ENCODE results near the gene CSNK2A3. TPM values are rescaled to one million over a fixed set of nuclear protein-coding genes. Genes with fewer than 3 reads are reported as not detected.

CSNK2A3 gene
- total and polyA plus RNA-seq, 7 donors = 0.33 to 5.5 (median 1.8) TPM; not detected in 2

- TF ChIP-seq POLR2AphosphoS5 (IDR thresholded peaks at IDR 0.05) (no peak), POLR2A (IDR thresholded peaks at IDR 0.05) (no peak), EP300 (IDR thresholded peaks at IDR 0.05) (no peak), CTCF (IDR thresholded peaks at IDR 0.05) (no peak)
- Histone ChIP-seq H3K4me1 (peaks cover 0 to 35% (median 19%) of the 10 kb centered on the region in 4 donors), H3K27me3 (no peaks in the 10 kb centered on the region), H3K27ac (peak overlapping the region in 1 of 4 donors; percentile 63), H3K36me3 (no peaks in the 10 kb centered on the region), H3K9me3 (no peaks in the 10 kb centered on the region), H3K4me3 (no peak overlapping the region)
- intact Hi-C loops (cut with DNase I) = no loop called here
- DNase-seq = no peak
Observed at GRCh38 chr11:11391169-11391568, 38.1 kb upstream of the CSNK2A3 start.

GRCh38 chr11:11390068-11390771 is 37.2 kb upstream of the CSNK2A3 start:
- TF ChIP-seq POLR2A (IDR thresholded peaks at IDR 0.05) = no peak
- TF ChIP-seq CTCF (IDR thresholded peaks at IDR 0.05) = no peak
- TF ChIP-seq EP300 (IDR thresholded peaks at IDR 0.05) = no peak
- no peak for TF ChIP-seq POLR2AphosphoS5 (IDR thresholded peaks at IDR 0.05)
- no peak overlapping the region for H3K27ac ChIP-seq
- 88 to 93% methylated on average over 5 of the region's 5 CpGs for WGBS, 2 donors
- no peaks in the 10 kb centered on the region for H3K36me3 ChIP-seq
- intact Hi-C loops (cut with DNase I) = no loop called here
- DNase-seq = no peak
- H3K27me3 ChIP-seq = no peaks in the 10 kb centered on the region
- peaks cover 0 to 33% (median 15%) of the 10 kb centered on the region in 4 donors for H3K4me1 ChIP-seq
- H3K9me3 ChIP-seq = no peaks in the 10 kb centered on the region
- H3K4me3 ChIP-seq = no peak overlapping the region

GRCh38 chr11:11389238-11389637 is 36.2 kb upstream of the CSNK2A3 start:
- Histone ChIP-seq H3K36me3 (no peaks in the 10 kb centered on the region), H3K4me1 (peaks cover 0 to 39% (median 15%) of the 10 kb centered on the region in 4 donors), H3K9me3 (no peaks in the 10 kb centered on the region), H3K4me3 (no peak overlapping the region), H3K27ac (no peak overlapping the region), H3K27me3 (no peaks in the 10 kb centered on the region)
- intact Hi-C loops (cut with DNase I) = no loop called here
- no peak for DNase-seq
- TF ChIP-seq EP300 (IDR thresholded peaks at IDR 0.05) (no peak), CTCF (IDR thresholded peaks at IDR 0.05) (no peak)
- WGBS, 2 donors = 32 to 69% methylated on average over 4 of the region's 4 CpGs

GRCh38 chr11:11387622-11388305 is 34.7 kb upstream of the CSNK2A3 start:
- Histone ChIP-seq H3K36me3 (no peaks in the 10 kb centered on the region), H3K9me3 (no peaks in the 10 kb centered on the region), H3K27me3 (no peaks in the 10 kb centered on the region), H3K27ac (no peak overlapping the region), H3K4me1 (peaks cover 0 to 39% (median 15%) of the 10 kb centered on the region in 4 donors), H3K4me3 (no peak overlapping the region)
- WGBS, 2 donors = 80 to 87% methylated on average over 10 of the region's 10 CpGs
- no peak for TF ChIP-seq POLR2AphosphoS5 (IDR thresholded peaks at IDR 0.05)
- TF ChIP-seq CTCF (IDR thresholded peaks at IDR 0.05) = no peak
- no peak for TF ChIP-seq EP300 (IDR thresholded peaks at IDR 0.05)
- no peak for TF ChIP-seq POLR2A (IDR thresholded peaks at IDR 0.05)
- intact Hi-C loops (cut with DNase I) = no loop called here
- no peak for DNase-seq

Data from sigmoid colon (tissue), 7 donors.